K562 (cell line): ENCODE results near the gene C1orf167. TPM values are rescaled to one million over a fixed set of nuclear protein-coding genes. Genes with fewer than 3 reads are reported as not detected.

Experiments used
- CHAMP1 ChIP-seq: fragments of 450-650 bp; IDR thresholded peaks from 2 replicates; pipeline ENCODE4 v1.6.1; 2016; ENCODE audit warnings: mild to moderate bottlenecking
- FOXK2 ChIP-seq, 2 experiments: fragments of 450-650 bp; IDR thresholded peaks in 1 of 2; conservative IDR thresholded peaks in 1 of 2; 2 replicates each; pipeline ENCODE4 v1.6.1; 2016; ENCODE audit warnings: low read depth in 2 of 2, mild to moderate bottlenecking in 1 of 2
- FOXM1 ChIP-seq, 2 experiments: fragments of 450-650 bp in 1 of 2; sonication (generic) in 1 of 2; formaldehyde crosslinking in 1 of 2; IDR thresholded peaks; 2 replicates each; pipeline versions ENCODE4 v1.6.1 to v1.9.0; 2017 to 2022; ENCODE audit warnings: low read depth in 2 of 2, mild to moderate bottlenecking in 2 of 2, missing genetic modification reagents in 1 of 2, moderate library complexity in 1 of 2
- HMG20A ChIP-seq: fragments of 450-650 bp; formaldehyde crosslinking; conservative IDR thresholded peaks from 2 replicates; pipeline ENCODE4 v1.4.0; 2020; ENCODE audit warnings: mild to moderate bottlenecking, mixed read lengths
- NRF1 ChIP-seq, 2 experiments: fragments of 450-650 bp; IDR thresholded peaks in 1 of 2; conservative IDR thresholded peaks in 1 of 2; 2 replicates each; pipeline ENCODE4 v1.6.1; 2014; ENCODE audit warnings: mild to moderate bottlenecking in 2 of 2
- TEAD1 ChIP-seq, 2 experiments: fragments of 450-650 bp in 1 of 2; sonication (generic) in 1 of 2; formaldehyde crosslinking; IDR thresholded peaks; 2 replicates each; pipeline versions ENCODE4 v1.4.0 to v1.8.0; 2020 to 2022; ENCODE audit warnings: mild to moderate bottlenecking in 2 of 2, missing genetic modification reagents in 1 of 2
- ZBTB11 ChIP-seq, 3 experiments: fragments of 200-800 bp in 1 of 3; fragments of 250-450 bp in 1 of 3; fragments of 450-650 bp in 1 of 3; sonication (Bioruptor Pico) in 1 of 3; sonication (Bioruptor generic) in 1 of 3; formaldehyde crosslinking in 1 of 3; IDR thresholded peaks; 2 replicates each; pipeline versions ENCODE4 v1.6.1 to v1.8.0; 2016 to 2022; ENCODE audit warnings: mild to moderate bottlenecking in 2 of 3, missing genetic modification characterization in 2 of 3, missing compliant biosample characterization in 1 of 3, moderate library complexity in 1 of 3
- ZNF592 ChIP-seq: fragments of 450-650 bp; IDR thresholded peaks from 2 replicates; pipeline ENCODE4 v1.6.1; 2017; ENCODE audit warnings: antibody characterized with exemption, mild to moderate bottlenecking
- polyA plus RNA-seq, 8 experiments: library from polyadenylated mRNA; depleted of rRNA in 4 of 8; stranded (reverse) in 5 of 8; unstranded in 3 of 8; fragments of >200 nt; fragmentation: Nextera tagmentation in 2 of 8; fragmentation: Illumina TruSeq in 1 of 8; extraction: Ambion mirVana in 2 of 8; extraction: Trizol in 1 of 8; gene quantifications; 2 replicates each; pipeline versions ENCODE4 v1.2.1 to v1.2.3, GENCODE V29; 2011 to 2014; ENCODE audit warnings: inconsistent platforms in 1 of 8, missing spikeins in 1 of 8
- total RNA-seq, 7 experiments: library from RNA; depleted of rRNA in 6 of 7; stranded (reverse); fragments of >200 nt in 6 of 7; fragmentation: Illumina TruSeq in 2 of 7; extraction: Trizol in 2 of 7; gene quantifications; 2 replicates each; pipeline versions ENCODE4 v1.2.1 to v1.2.3, GENCODE V29; 2011 to 2021; ENCODE audit warnings: low replicate concordance in 1 of 7

The C1orf167 gene
- total and polyA plus RNA-seq, 9 of the 15 experiments (the other 6 are each of a cell fraction or from before 2014, with no cell fraction given), result 0.22 to 0.86 (median 0.31) TPM; not detected in 2

GRCh38 chr1:11802973-11803885 is 41.2 kb downstream of the C1orf167 start (continued):
- TF ChIP-seq NRF1 (conservative IDR thresholded peaks at IDR 0.05 in 1 of 2, IDR thresholded peaks at IDR 0.05 in 1 of 2) (peak; percentile 78 to 80), ZNF592 (no peak), TEAD1 (CRISPR knock-in tag; IDR thresholded peaks at IDR 0.05) (peak; percentile 40 to 77; a peak in 2 of 4 replicates), FOXM1 (IDR thresholded peaks at IDR 0.05; ENCODE audit: low read depth) (no peak), FOXM1 (CRISPR knock-in tag; IDR thresholded peaks at IDR 0.05; ENCODE audit: low read depth) (peak; percentile 77; the same call in 1 of the 2 replicates), ZBTB11 (CRISPR knock-in tag; IDR thresholded peaks at IDR 0.05) (no peak; a peak in 1 of 6 replicates), FOXK2 (conservative IDR thresholded peaks at IDR 0.05 in 1 of 2, IDR thresholded peaks at IDR 0.05 in 1 of 2; ENCODE audit: low read depth in 2 of 2) (peak; percentile 86 to 92), CHAMP1 (no peak), HMG20A (CRISPR knock-in tag) (no peak)
